G401 (cell line): ENCODE results near the gene ARRDC1. TPM values are rescaled to one million over a fixed set of nuclear protein-coding genes. Genes with fewer than 3 reads are reported as not detected.

Experiments used
- DNase-seq: peaks from one replicate; pipeline ENCODE4 v3.0.0-alpha.2; 2015; ENCODE audit warnings: low spot score
- in situ Hi-C: cut with HindIII; loops from 2 replicates; pipeline ENCODE4 v1.10.0; 2016; ENCODE audit warnings: low sequenced_read_pairs, mixed read lengths
- total RNA-seq: library from RNA; depleted of rRNA; stranded (reverse); fragments of >200 nt; shearing (Covaris generic); gene quantifications from 2 replicates; pipeline ENCODE4 v1.2.3, GENCODE V29; 2014; rRNA removed

ARRDC1 gene
- total RNA-seq, 1 experiment from 2014 or later: 30.5 TPM

GRCh38 chr9:137657606-137658005 lies 52.1 kb downstream of the ARRDC1 start:
- in situ Hi-C loops: no loop called here
- DNase-seq: no peak

GRCh38 chr9:137658781-137659180 lies 53.3 kb downstream of the ARRDC1 start:
- no peak for DNase-seq
- in situ Hi-C loops: no loop called here

GRCh38 chr9:137660144-137660543 lies 54.7 kb downstream of the ARRDC1 start:
- DNase-seq: no peak
- in situ Hi-C loops: no loop called here

GRCh38 chr9:137663584-137663983 lies 58.1 kb downstream of the ARRDC1 start:
- in situ Hi-C loops: no loop called here
- no peak for DNase-seq

GRCh38 chr9:137664676-137665075 lies 59.2 kb downstream of the ARRDC1 start:
- in situ Hi-C loops: no loop called here
- DNase-seq: no peak

Other genes starting within 250 kb of the ARRDC1 start
- gene EXD3, start 182.5 kb upstream of the ARRDC1 start, total RNA-seq: 4.8 and 7.9 TPM in 2 replicates
- gene NOXA1, start 182.3 kb upstream of the ARRDC1 start, total RNA-seq: 0.18 TPM in 1 of 2 replicates, not detected in the other
- 1.6 and 1.9 TPM in 2 replicates for gene ENTPD8, start 164.3 kb upstream of the ARRDC1 start, total RNA-seq
- gene NSMF, start 146.4 kb upstream of the ARRDC1 start, total RNA-seq: 76.9 and 96.6 TPM in 2 replicates
- gene PNPLA7, start 55.3 kb upstream of the ARRDC1 start, total RNA-seq: not detected in 2 replicates
- 75.7 and 102 TPM in 2 replicates for gene MRPL41, start 53.8 kb upstream of the ARRDC1 start, total RNA-seq
- 39.0 and 46.2 TPM in 2 replicates for gene DPH7, start 26.8 kb upstream of the ARRDC1 start, total RNA-seq
- gene ZMYND19, start 15.2 kb upstream of the ARRDC1 start, total RNA-seq: 33.5 and 36.0 TPM in 2 replicates
- gene EHMT1, start 13.3 kb downstream of the ARRDC1 start, total RNA-seq: 97.4 and 101 TPM in 2 replicates